Sigmoid colon (tissue), 4 donors: Measurements from ENCODE around the gene FGGY.

Source experiments
- CTCF ChIP-seq, 4 experiments: fragments of 450-650 bp in 3 of 4; fragments of 200-600 bp in 1 of 4; IDR thresholded peaks; one replicate each; pipeline ENCODE4 v1.5.1; 2016 to 2019; ENCODE audit warnings: antibody characterized with exemption in 4 of 4, mild to moderate bottlenecking in 3 of 4, moderate library complexity in 2 of 4
- POLR2AphosphoS5 ChIP-seq, 4 donors: sonication (generic); formaldehyde crosslinking; IDR thresholded peaks; one replicate each; pipeline ENCODE4 v1.6.1; 2017; ENCODE audit warnings: antibody characterized with exemption in 4 of 4

GRCh38 chr1:59487335-59488031, 190.6 kb downstream of the FGGY start:
- TF ChIP-seq CTCF (IDR thresholded peaks at IDR 0.05): no peak
- no peak for TF ChIP-seq POLR2AphosphoS5 (IDR thresholded peaks at IDR 0.05)
